Choroid plexus epithelial cell (primary cell): ENCODE results near the gene FERMT2.
A peak's percentile ranks its signal among the peaks of the same experiment; 100 is the strongest.

ENCODE experiments used
- DNase-seq: peaks from one replicate; pipeline ENCODE4 v3.0.0-alpha.2; 2010; ENCODE audit warnings: low read depth
- H3K4me3 ChIP-seq: 2 replicates; pipeline ENCODE4 v1.5.1; 2011; ENCODE audit warnings: low read depth, mild to moderate bottlenecking, control low read depth, low read length, moderate library complexity
- CTCF ChIP-seq: conservative IDR thresholded peaks from 2 replicates; pipeline ENCODE4 v1.5.1; 2011; ENCODE audit warnings: low read depth, mild to moderate bottlenecking, control low read depth, inconsistent platforms, low read length, moderate library complexity

FERMT2 gene

GRCh38 chr14:52987514-52987913 lies 36.7 kb upstream of the FERMT2 start:
- peak; percentile 36 for DNase-seq
- no peak for TF ChIP-seq CTCF
- no peak overlapping the region for H3K4me3 ChIP-seq

GRCh38 chr14:52987042-52987441 lies 36.2 kb upstream of the FERMT2 start:
- no peak for DNase-seq
- no peak overlapping the region for H3K4me3 ChIP-seq
- TF ChIP-seq CTCF = no peak

- no peak for DNase-seq
- H3K4me3 ChIP-seq = no peak overlapping the region
- no peak for TF ChIP-seq CTCF
These were observed 26.9 kb upstream of the FERMT2 start for GRCh38 chr14:52977798-52978197.

GRCh38 chr14:52974406-52974805 lies 23.6 kb upstream of the FERMT2 start:
- H3K4me3 ChIP-seq = no peak overlapping the region
- peak; percentile 19 for DNase-seq

GRCh38 chr14:52961060-52961639 lies 10.3 kb upstream of the FERMT2 start:
- TF ChIP-seq CTCF = peak; percentile 86
- DNase-seq = peak; percentile 89
- H3K4me3 ChIP-seq = no peak overlapping the region

More at GRCh38 chr14:52974406-52974805, 23.6 kb upstream of the FERMT2 start:
- no peak for TF ChIP-seq CTCF

GRCh38 chr14:52960627-52961026 lies 9.8 kb upstream of the FERMT2 start:
- no peak for TF ChIP-seq CTCF
- no peak for DNase-seq
- H3K4me3 ChIP-seq = no peak overlapping the region
